ENCODE measurements around the gene ANKHD1. TPM values are rescaled to one million over a fixed set of nuclear protein-coding genes. Genes with fewer than 3 reads are reported as not detected.

Gene ANKHD1
- total and polyA plus RNA-seq, 12 donors: 58.2 to 141 (median 99.2) TPM

GRCh38 chr5:140372971-140373487 is 28.6 kb upstream of the ANKHD1 start:
- H3K27me3 ChIP-seq: no peaks in the 10 kb centered on the region
- no peak overlapping the region for H3K4me3 ChIP-seq
- DNase-seq: peak; percentile 62 to 85 (median 76)
- intact Hi-C loops (cut with DNase I): no loop called here
- H3K36me3 ChIP-seq (replicated peaks in 1 of 2): no peaks in the 10 kb centered on the region
- no peaks in the 10 kb centered on the region for H3K4me1 ChIP-seq (replicated peaks in 1 of 2)
- H3K9me3 ChIP-seq (replicated peaks in 1 of 3): no peaks in the 10 kb centered on the region
- TF ChIP-seq POLR2A (IDR thresholded peaks at IDR 0.05) (no peak), CTCF (IDR thresholded peaks at IDR 0.05) (peak; percentile 70 to 85 (median 76))
- no peak overlapping the region for H3K27ac ChIP-seq
- WGBS, 4 donors: 4 to 6% (median 5%) methylated on average over 2 of the region's 2 CpGs

- DNase-seq: no peak
- Histone ChIP-seq H3K4me3 (no peak overlapping the region), H3K36me3 (replicated peaks in 1 of 2) (no peaks in the 10 kb centered on the region), H3K27me3 (no peaks in the 10 kb centered on the region), H3K4me1 (replicated peaks in 1 of 2) (no peaks in the 10 kb centered on the region), H3K27ac (no peak overlapping the region), H3K9me3 (replicated peaks in 1 of 3) (no peaks in the 10 kb centered on the region)
- 87 to 90% (median 88%) methylated on average over 3 to 4 of the region's 4 CpGs for WGBS, 4 donors
- no peak for TF ChIP-seq CTCF (IDR thresholded peaks at IDR 0.05)
- no peak for TF ChIP-seq POLR2A (IDR thresholded peaks at IDR 0.05)
- intact Hi-C loops (cut with DNase I): no loop called here
Observed at GRCh38 chr5:140381351-140381750, 20.3 kb upstream of the ANKHD1 start.

GRCh38 chr5:140381972-140382371 is 19.7 kb upstream of the ANKHD1 start:
- no peak for TF ChIP-seq POLR2A (IDR thresholded peaks at IDR 0.05)
- TF ChIP-seq CTCF (IDR thresholded peaks at IDR 0.05): no peak
- H3K36me3 ChIP-seq (replicated peaks in 1 of 2): no peaks in the 10 kb centered on the region
- intact Hi-C loops (cut with DNase I): no loop called here
- DNase-seq: no peak
- H3K4me3 ChIP-seq: no peak overlapping the region
- H3K27ac ChIP-seq: no peak overlapping the region
- H3K27me3 ChIP-seq: no peaks in the 10 kb centered on the region
- WGBS, 4 donors: 89 to 96% (median 94%) methylated on average over 1 of the region's 1 CpG
- H3K9me3 ChIP-seq (replicated peaks in 1 of 3): no peaks in the 10 kb centered on the region
- no peaks in the 10 kb centered on the region for H3K4me1 ChIP-seq (replicated peaks in 1 of 2)

GRCh38 chr5:140382866-140383265 is 18.8 kb upstream of the ANKHD1 start:
- TF ChIP-seq CTCF (IDR thresholded peaks at IDR 0.05) (no peak), POLR2A (IDR thresholded peaks at IDR 0.05) (no peak)
- DNase-seq: no peak
- H3K27me3 ChIP-seq: no peaks in the 10 kb centered on the region
- no peaks in the 10 kb centered on the region for H3K4me1 ChIP-seq (replicated peaks in 1 of 2)
- H3K4me3 ChIP-seq: no peak overlapping the region
- intact Hi-C loops (cut with DNase I): no loop called here
- no peaks in the 10 kb centered on the region for H3K9me3 ChIP-seq (replicated peaks in 1 of 3)
- no peak overlapping the region for H3K27ac ChIP-seq
- no peaks in the 10 kb centered on the region for H3K36me3 ChIP-seq (replicated peaks in 1 of 2)
